Cerebellar nuclear complex (tissue), 1 donor: ENCODE data around the gene RTN3.
"Not testable (repeated sequence)": the region's sequence is repeated elsewhere in the genome, so short reads cannot be mapped to it uniquely, and the experiment has no call there.

Source experiments
- DNase-seq, 2 experiments: peaks; one replicate each; lab custom pipeline; 2025; lab: John Stamatoyannopoulos, UW

RTN3 gene, protein sequence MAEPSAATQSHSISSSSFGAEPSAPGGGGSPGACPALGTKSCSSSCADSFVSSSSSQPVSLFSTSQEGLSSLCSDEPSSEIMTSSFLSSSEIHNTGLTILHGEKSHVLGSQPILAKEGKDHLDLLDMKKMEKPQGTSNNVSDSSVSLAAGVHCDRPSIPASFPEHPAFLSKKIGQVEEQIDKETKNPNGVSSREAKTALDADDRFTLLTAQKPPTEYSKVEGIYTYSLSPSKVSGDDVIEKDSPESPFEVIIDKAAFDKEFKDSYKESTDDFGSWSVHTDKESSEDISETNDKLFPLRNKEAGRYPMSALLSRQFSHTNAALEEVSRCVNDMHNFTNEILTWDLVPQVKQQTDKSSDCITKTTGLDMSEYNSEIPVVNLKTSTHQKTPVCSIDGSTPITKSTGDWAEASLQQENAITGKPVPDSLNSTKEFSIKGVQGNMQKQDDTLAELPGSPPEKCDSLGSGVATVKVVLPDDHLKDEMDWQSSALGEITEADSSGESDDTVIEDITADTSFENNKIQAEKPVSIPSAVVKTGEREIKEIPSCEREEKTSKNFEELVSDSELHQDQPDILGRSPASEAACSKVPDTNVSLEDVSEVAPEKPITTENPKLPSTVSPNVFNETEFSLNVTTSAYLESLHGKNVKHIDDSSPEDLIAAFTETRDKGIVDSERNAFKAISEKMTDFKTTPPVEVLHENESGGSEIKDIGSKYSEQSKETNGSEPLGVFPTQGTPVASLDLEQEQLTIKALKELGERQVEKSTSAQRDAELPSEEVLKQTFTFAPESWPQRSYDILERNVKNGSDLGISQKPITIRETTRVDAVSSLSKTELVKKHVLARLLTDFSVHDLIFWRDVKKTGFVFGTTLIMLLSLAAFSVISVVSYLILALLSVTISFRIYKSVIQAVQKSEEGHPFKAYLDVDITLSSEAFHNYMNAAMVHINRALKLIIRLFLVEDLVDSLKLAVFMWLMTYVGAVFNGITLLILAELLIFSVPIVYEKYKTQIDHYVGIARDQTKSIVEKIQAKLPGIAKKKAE

DNA sequence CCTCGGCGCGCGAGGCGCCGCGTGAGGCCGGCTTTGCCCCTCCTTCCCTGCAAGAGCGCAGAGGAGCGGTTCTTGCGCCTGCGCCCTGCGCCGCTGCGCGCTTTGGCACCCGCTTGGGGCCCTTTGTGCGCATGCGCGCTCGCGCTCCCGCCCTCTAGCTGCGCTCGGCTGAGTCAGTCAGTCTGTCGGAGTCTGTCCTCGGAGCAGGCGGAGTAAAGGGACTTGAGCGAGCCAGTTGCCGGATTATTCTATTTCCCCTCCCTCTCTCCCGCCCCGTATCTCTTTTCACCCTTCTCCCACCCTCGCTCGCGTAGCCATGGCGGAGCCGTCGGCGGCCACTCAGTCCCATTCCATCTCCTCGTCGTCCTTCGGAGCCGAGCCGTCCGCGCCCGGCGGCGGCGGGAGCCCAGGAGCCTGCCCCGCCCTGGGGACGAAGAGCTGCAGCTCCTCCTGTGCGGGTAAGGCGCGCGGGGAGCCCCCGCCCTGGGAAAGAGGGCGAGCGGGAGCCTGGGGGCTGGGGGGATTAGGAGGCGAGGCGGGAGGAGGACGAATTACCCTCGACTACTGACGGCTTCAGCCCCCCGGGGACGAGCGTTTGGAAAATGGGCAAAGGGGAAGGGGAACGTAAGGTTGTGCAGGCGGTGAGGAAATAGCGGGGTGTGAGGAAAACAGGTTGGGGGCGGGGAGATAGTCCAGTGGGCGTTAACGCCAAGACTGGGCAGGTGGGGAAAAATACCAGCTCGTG lies at the start of gene RTN3:
Gene RTN3, plus strand, starts transcription at position 180 of the 745 bp plus-strand sequence. Its CDS starts 137 bp downstream, at position 317.
- peak; percentile 32 to 81 for DNase-seq

DNA sequence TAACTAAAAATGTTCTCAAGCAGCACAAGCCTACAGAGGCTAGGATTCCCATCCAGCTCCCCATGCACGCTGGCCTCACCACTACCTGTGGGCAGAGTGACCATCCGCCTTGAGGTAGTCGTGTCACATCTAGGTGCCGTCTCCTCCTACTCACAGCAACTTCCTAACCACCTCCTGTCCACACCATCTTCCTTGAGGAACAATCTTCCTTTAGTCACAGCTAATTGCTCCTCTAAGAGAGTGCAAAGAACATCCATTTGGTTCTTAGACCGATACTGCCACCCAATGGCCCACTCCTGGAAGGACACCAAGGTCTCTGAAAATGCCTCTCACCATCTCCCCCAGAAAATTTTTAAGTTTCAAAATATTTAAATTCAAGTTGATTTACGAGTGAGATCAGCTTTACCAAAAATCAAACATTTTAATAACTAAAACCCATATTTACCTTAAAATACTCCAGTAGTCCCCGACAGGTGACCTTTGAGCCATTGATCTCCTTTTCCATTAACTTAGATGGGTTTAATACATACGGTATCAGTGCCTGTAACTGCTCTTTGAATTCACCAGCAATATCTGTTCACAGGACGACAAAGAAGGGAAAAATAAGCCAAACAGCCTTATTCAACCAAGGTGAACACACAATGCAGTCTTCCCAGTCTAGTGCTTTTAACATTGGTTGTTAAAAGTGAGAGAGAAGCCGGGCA lies 45.4 kb upstream of the RTN3 start:
- DNase-seq: peak in 1 of 2 experiments; percentile 37

DNA sequence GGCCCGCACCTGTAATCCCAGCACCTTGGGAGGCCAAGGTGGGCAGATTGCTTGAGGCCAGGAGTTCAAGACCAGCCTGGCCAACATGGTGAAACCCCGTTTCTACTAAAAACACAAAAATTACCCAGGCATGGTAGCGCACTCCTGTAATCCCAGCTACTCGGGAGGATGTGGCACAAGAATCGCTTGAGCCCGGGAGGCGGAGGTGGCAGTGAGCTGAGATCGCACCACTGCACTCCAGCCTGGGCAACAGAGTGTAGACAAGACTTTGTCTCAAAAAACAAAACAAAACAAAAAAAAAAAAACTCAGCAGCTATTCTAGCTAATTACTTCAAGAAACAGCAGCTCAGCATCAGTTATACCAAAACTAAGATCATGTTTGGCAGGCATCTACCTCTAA lies 42.9 kb upstream of the RTN3 start:
- DNase-seq: not testable (repeated sequence)

DNA sequence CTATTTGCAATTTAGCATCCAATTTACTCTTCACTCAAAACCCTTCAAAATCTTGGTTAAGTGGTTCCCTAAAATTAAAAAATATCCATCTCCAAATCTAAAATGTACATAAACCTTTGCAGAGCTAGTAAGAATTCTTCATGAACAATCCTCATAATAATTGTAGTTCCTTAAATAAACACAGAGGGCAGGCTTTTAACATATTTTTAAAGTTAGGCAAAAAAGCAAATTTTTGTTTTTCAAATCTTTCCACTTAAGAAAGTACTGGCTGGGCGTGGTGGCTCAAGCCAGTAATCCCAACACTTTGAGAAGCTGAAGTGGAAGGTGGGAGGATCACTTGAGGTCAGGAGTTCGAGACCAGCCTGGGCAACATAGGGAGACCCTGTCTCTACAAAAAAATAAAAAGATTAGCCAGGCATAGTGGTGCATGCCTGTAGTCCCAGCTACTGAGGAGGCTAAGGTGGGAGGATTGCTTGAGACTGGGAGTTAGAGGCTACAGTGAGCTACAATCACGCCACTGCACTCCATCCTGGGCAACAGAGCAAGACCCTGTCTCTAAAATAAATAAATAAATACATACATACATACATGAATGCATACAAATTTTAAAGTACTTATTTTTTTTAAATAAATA lies 42.0 kb upstream of the RTN3 start:
- no peak for DNase-seq

DNA sequence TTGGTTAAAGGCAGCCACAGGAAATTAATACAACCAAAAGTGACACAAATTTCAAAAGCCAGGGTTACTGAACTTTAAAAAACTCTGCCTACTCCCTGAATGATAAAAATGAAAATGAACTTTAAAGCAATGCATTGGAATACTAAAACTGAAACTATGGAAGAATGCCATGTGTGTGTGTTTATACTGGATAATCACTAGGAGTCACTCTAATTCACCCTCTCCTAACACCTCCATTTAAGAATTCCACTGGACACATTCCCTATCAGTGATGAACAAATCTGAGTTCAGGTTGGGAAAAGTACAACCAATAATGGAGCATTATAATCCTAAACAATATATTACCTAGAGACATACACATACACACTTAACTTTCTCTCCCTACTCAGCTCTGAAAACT lies 39.6 kb upstream of the RTN3 start:
- no peak for DNase-seq

DNA sequence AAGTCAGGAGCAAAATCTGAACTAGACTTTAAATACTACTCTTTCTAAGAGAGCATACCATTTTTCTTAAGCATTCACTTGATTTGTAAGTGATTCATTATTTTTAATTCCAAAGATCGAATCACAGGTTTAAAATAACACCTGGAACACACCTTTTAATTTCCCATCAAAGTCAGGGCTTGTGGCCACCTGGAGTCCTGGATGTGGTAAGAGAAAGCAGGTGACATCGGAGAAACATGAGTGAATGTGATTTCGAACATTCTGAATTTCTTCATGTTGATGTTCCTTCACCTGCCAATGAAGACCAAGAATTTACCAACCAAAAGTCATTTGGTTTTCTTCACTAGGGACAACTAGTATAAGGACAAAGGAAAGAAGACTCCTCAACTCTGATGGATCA lies 38.1 kb upstream of the RTN3 start:
- no peak for DNase-seq

DNA sequence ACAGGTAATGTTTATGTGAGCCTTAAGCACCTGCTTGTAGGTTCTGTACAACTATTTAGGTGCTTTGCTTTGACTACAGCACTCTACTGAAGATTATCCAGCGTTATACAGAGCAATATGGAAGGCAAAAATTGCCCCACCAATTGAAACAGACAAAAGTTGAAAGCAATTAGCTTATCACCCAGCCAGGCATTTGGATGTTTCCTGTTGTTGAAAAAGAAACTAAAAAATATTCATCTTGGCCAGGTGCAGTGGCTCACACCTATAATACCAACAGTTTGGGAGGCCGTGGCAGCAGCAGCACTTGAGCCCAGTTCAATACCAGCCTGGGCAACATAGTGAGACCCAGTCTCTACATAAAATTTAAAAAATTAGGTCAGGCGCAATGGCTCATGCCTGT lies 28.6 kb upstream of the RTN3 start:
- no peak for DNase-seq

DNA sequence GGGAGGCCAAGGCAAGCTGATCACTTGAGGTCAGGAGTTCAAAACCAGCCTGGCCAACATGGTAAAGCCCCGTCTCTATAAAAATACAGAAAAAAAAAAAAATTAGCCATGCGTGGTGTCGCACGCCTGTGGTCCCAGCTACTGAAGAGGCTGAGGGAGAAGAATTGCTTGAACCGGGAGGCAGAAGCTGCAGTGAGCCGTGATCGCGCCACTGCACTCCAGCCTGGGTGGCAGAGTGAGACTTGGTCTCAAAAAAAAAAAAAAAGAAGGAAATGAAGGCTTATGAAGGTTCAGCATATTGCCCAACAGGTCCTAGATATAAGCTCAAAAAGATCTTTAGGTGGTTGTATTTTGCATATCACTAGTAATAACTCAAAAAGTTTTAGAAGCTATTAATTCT lies 20.3 kb upstream of the RTN3 start:
- no peak for DNase-seq

DNA sequence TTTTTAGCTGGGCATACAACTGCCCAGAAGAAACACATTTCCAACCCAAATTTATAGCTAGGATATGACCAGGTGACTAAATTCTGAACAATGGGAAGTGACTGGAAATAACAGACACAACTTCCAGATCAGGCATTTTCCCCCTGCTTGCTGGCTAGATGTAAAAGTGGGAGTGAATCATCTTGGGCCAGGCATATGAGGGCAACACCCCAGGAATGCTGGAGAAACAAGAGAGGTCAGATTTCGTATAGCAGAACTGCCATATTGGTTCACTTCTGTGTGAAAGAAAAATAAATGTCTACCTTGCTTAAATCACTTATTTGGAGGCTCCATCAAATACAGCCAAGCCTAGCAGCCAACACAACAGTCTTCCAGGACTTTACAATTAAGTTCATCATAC lies 17.5 kb upstream of the RTN3 start:
- DNase-seq: no peak

DNA sequence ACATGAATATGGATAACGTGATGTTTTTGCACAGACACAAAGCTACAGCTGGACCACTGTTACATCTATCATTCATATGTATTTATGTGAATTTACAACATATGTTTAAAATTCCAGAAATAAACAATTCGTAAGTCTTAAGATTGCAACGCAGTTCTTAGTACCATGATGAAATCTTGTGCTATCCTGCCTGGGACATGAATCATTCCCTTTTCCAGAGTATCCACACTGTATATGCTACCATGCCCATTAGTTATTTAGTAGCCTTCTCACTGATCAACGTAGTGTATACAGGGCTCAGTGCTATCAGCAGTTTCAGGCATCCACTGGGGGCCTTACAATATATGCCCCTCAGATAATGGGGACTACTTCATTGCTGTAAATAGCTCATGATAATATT lies 14.4 kb upstream of the RTN3 start:
- no peak for DNase-seq

DNA sequence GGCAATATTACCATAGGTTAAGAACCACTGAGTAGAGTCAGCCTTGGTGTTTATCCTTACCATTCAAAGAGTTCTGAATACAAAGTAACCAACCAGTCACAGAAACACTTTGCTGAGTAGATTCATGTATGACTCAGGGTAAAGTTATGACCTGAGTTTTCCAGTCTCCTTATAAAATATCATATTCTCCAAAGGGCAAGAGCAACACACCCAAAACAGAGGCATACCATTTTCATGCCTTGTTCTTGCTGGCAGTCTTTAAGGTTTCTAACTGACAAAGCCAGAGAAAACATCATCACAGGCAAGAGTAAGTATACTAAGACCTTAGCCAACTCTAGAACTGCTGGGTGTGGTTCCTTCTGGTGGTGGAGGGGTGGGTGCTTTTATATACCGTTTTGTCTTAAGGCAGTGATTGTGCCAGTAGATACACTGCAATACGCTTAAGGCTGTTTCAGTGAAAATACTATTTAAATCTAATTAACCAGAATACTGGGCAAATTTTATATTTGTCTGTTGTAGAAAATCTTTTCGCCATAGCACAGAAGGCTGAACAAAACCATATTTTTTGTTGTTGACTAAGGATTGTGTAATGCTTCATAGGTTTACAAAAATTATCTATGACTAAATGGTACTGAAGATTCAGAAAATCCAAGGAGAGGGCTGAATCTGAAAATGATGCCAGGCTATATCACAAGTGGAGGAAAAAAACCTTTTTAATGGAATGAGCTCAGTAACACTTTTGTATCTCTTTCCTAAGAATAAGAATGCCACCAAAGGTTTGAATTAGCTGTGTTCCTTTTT lies 13.1 kb upstream of the RTN3 start:
- no peak for DNase-seq

DNA sequence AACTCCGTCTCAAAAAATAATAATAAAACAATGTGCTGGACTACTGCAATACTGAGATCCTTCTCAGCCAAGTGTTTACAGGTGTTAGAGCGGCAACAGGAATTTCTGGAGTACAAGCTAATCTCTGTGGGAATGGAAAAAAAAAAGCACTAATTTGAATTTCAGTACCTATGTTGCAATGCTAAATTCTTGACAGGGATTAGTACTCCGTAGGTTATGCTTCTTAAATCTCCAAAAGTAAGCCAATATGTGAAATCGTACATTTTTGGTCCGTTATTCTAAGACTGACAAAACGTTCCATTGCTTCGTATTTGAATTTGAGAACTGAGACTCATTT lies 11.2 kb upstream of the RTN3 start:
- DNase-seq: no peak

DNA sequence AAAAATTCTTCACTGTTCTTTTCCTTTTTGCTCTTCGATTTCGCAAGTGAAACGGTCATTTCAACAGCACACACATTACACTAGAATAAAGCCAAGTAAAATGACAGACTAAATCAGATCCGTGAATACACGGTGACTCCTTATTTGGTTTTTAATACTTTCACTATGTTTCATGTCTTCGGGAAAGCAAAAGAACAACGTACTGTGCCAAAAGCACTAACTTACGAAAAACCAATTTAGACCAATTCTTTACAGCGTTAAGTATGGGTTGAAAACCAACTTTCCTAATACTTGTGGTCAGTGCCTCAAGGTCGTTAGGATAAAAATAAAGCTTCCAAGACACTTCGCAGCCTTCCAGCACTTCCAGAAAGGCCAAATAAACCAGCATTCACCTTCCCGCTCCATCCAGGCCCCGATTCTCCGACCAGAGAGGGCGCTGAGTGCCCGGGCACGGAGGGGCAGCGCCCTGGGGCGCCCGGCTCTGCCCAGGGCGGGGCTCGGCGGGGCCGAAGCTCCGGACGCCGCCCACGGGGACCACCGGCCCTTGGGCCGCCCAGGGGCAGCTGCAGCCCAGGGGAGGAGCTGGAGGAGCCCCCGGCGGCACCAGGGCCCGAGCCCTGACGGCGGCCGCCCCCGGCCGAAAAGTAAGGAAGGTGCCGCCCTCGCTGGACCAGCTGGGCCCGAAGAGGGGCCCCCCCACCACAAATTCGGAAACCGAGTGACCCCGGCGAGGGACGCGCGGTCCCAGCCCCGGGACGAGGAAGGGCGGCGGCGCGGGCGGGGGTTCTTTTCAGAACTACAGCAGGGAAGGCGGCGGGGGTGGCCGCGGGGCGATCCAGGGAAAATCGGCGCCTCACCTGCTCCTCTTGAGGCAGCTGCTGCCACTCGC lies 10.6 kb upstream of the RTN3 start:
- peak in 1 of 2 experiments; percentile 55 for DNase-seq

DNA sequence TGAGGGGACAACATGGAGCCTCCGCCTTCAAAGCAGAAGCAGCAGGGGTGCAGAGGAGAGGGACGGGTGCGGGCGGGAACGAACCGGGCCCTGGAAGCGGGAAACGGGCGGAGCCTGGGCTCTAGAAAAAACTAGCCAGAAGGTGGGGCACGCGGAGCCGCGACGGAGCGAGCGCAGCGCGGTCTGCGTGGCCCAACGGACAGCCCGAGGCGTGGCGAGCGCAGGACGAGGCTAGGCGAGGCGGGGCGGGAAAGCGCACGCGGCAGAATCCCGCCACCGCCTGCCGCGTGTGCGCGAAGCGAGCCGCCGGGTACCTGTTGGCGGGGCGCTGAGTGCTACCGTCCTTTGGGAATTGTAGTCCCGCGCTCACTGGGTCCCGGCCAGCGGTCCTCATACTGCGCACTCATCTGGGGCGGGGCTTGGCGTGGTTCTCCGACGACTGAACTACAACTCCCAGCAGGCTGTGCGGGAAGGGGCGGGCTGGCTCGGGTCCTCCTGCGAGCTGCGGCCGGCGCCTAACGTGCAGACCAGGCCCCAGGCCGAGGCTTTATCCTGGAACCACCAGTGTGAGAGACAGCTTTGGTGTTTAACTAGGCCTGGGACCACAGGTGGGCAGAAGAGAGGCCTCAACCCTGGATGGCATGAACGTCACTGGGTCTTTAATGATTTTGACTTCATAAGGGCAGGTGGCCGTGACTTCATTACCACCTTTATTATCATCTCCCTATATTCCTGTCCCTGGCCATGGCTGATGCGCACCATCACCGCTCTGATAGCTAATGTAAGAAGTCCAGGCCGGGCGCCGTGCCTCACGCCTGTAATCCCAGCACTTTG lies 9.8 kb upstream of the RTN3 start, which contains the start of gene ATL3:
Gene ATL3, minus strand, starts transcription at position 55 of the 834 bp plus-strand sequence. Its CDS starts 41 bp downstream, at position 14.
- peak; percentile 66 to 83 for DNase-seq

DNA sequence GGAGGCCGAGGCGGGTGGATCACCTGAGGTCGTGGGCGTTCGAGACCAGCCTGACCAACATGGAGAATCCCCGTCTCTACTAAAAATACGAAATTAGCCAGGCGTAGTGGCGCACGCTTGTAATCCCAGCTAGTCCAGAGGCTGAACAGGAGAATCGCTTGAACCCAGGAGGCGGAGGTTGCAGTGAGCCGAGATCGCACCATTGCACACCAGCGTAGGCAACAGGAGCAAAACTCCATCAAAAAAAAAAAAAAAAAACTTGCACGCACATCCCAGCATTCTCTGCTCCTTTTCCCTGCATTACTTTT lies 9.2 kb upstream of the RTN3 start:
- no peak for DNase-seq

DNA sequence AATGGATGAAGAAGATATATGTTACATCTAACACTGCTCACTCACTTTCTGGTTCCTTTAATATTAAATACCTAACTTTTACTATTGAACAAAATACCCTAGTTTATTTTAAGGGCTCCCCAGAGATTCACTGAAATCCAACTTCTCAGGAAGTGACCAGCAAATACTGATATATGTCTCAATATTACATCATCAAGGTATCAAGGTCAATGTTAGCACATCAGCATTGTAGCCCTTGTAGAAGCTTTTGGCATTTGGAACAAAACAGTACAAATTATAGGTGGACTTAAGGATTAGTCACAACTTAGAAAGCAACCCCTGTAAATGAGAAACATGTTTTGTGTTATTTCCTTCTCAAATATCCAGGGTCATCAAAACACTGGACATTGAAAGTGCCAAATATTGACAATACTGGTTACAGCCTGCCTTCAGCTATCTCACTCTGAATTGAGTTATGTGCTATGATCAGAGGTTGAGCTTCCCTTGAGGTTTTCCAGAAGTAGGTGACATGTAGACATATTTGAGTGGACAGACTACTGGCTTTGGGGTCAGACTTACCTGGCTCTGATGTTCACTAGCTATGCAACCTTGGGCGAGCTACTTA lies 8.3 kb upstream of the RTN3 start:
- DNase-seq: no peak

DNA sequence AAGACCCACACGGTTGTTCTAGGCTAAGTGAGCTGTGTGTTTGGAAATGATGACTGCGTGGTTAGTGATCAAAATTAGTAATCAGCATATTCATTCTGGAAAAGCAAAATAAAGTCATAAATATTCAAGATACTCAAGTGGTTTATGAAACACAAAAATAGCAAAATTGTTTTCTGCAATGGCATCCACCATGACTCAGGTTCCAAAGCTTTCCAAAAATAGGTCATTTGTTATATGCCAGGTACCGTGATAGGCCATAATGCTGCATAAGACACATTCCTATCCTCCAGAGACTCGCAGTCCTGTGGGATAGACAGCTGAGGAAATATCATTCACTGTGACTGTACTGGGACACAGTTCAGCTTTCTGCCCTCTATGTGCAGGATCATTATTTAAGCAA lies 7.7 kb upstream of the RTN3 start:
- no peak for DNase-seq

DNA sequence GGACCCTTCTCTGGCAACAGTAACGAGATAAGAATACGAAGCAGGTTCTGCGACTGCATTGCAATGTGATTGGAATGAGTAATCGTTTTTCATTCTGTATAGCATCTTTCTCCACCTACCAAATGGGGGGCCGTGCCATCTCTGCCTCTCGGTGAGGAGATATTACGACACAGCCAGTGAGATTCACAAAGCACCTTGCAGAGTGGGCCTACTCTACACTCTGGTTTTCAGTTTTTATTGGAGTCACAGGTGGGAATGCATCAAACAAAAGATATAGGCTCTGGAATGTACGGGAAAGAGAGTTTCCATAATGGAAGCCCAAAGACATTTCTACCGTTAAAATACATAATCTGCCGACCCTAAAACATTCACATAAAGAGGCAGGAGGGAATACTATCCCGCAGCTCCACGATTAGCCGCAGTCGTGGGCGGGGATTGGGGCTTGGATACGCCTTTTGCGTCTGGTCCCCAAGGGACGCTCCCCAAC lies 423 bp upstream of the RTN3 start:
- peak in 1 of 2 experiments; percentile 67 for DNase-seq
